GM12878 (cell line): ENCODE measurements around the gene SRSF2. TPM values are rescaled to one million over a fixed set of nuclear protein-coding genes. Genes with fewer than 3 reads are reported as not detected.

Source experiments
- ATAC-seq: fragments of 200-7000 bp; cut with Tn5 transposase; 3 replicates; pipeline ENCODE4 v1.9.1; 2020; ENCODE audit warnings: mild to moderate bottlenecking, moderate library complexity
- BruUV-seq: library from RNA; stranded (reverse); fragments of 400-500 nt; replicated peaks from 2 replicates; lab custom pipeline; 2021; lab: Mats Ljungman, UMichigan
- CTCF ChIA-PET: fragments of 300-600 bp; sonication (Branson Sonifier 250); formaldehyde crosslinking; extraction: SDS; loops from one replicate; lab custom pipeline; 2021; ENCODE audit warnings: inconsistent platforms; lab: Yijun Ruan, JAX
- POLR2A ChIA-PET: fragments of 350-600 bp; formaldehyde crosslinking; extraction: SDS; loops from one replicate; lab custom pipeline; 2021; ENCODE audit warnings: inconsistent platforms; lab: Charles Lee
- RAD21 ChIA-PET: fragments of 300-600 bp; sonication (Branson Sonifier 250); formaldehyde crosslinking; loops from one replicate; lab custom pipeline; 2023; ENCODE audit warnings: antibody characterized with exemption; ENCODE audit not compliant: unreplicated experiment; lab: Charles Lee
- SMC1A ChIA-PET: fragments of 300-600 bp; sonication (Branson Sonifier 250); formaldehyde crosslinking; loops from one replicate; lab custom pipeline; 2023; ENCODE audit not compliant: unreplicated experiment, uncharacterized antibody; lab: Charles Lee
- DNase-seq: peaks from one replicate; pipeline ENCODE4 v3.0.0-alpha.2; 2011; ENCODE audit warnings: low read depth, low spot score
- FAIRE-seq: peaks from 3 replicates; lab custom pipeline; 2011; peaks lifted over from hg19 to GRCh38; lab: Jason Lieb, UNC
- H2AFZ ChIP-seq: 2 replicates; pipeline ENCODE4 v1.6.0; 2011; ENCODE audit warnings: low read depth, low read length, control low read depth; ENCODE audit not compliant: control insufficient read depth
- H3K27ac ChIP-seq: 2 replicates; pipeline ENCODE4 v1.5.1; 2011; ENCODE audit warnings: control low read depth; ENCODE audit not compliant: control insufficient read depth, insufficient read depth
- H3K27me3 ChIP-seq, 2 experiments: replicated peaks in 1 of 2; 2 replicates each; pipeline versions ENCODE4 v1.6.0 to v1.6.1; 2011; ENCODE audit warnings: low read length in 1 of 2; ENCODE audit not compliant: control insufficient read depth in 2 of 2, insufficient read depth in 2 of 2
- H3K36me3 ChIP-seq, 2 experiments: 2 replicates each; pipeline ENCODE4 v1.5.1; 2011; ENCODE audit warnings: low read length in 1 of 2; ENCODE audit not compliant: control insufficient read depth in 2 of 2, insufficient read depth in 2 of 2
- H3K4me1 ChIP-seq: 2 replicates; pipeline ENCODE4 v1.6.1; 2011; ENCODE audit warnings: mild to moderate bottlenecking, low read length, moderate library complexity, mixed read lengths; ENCODE audit not compliant: control insufficient read depth, insufficient read depth
- H3K4me2 ChIP-seq: 2 replicates; pipeline ENCODE4 v1.6.0; 2011; ENCODE audit warnings: control low read depth; ENCODE audit not compliant: control insufficient read depth, insufficient read depth
- H3K4me3 ChIP-seq: fragments of 200-600 bp; sonication (generic); 2 replicates; pipeline ENCODE4 v1.5.1; 2016
- H3K79me2 ChIP-seq: 2 replicates; pipeline ENCODE4 v1.6.0; 2011; ENCODE audit warnings: low read length; ENCODE audit not compliant: control insufficient read depth, insufficient read depth
- H3K9ac ChIP-seq: 2 replicates; pipeline ENCODE4 v1.8.0; 2011; ENCODE audit warnings: low read length, control low read depth, mixed read lengths; ENCODE audit not compliant: control insufficient read depth, insufficient read depth
- H3K9me3 ChIP-seq: replicated peaks from 3 replicates; pipeline ENCODE4 v1.5.1; 2011; ENCODE audit warnings: mild to moderate bottlenecking, low read length; ENCODE audit not compliant: control insufficient read depth, insufficient read depth
- H4K20me1 ChIP-seq: 2 replicates; pipeline ENCODE4 v1.6.0; 2011; ENCODE audit not compliant: control insufficient read depth, insufficient read depth
- BMI1 ChIP-seq: fragments of 450-650 bp; IDR thresholded peaks from 2 replicates; pipeline ENCODE4 v1.6.1; 2016; ENCODE audit warnings: mild to moderate bottlenecking, moderate library complexity, borderline replicate concordance
- POLR2A ChIP-seq: IDR thresholded peaks from 2 replicates; pipeline ENCODE4 v1.6.1; 2011; ENCODE audit warnings: low read depth, mild to moderate bottlenecking, low read length
- TBL1XR1 ChIP-seq: IDR thresholded peaks from 2 replicates; pipeline ENCODE4 v1.6.1; 2012; ENCODE audit warnings: low read depth, low read length, improper control_type of control experiment
- WGBS: methylation state at CpG from one replicate; pipeline ENCODE4 v1.1.6; 2016; ENCODE audit warnings: low lambda C conversion rate; ENCODE audit not compliant: insufficient replicate concordance, insufficient coverage; ENCODE audit errors: missing lambda C conversion rate; 5-methylcytosine and 5-hydroxymethylcytosine counted together
- in situ Hi-C: fragments of 300-500 bp; cut with MboI; formaldehyde crosslinking; loops from 9 replicates; pipeline ENCODE4 v1.14.3; 2018; ENCODE audit warnings: mixed read lengths
- intact Hi-C: fragments of 100-400 bp; cut with micrococcal nuclease; formaldehyde crosslinking; loops from one replicate; pipeline ENCODE4 v1.14.2; 2022; ENCODE audit not compliant: unreplicated experiment
- polyA plus RNA-seq, 11 experiments: library from polyadenylated mRNA; depleted of rRNA in 4 of 11; unstranded in 6 of 11; stranded (reverse) in 5 of 11; fragments of >200 nt; fragmentation: Nextera tagmentation in 4 of 11; fragmentation: Illumina TruSeq in 1 of 11; extraction: Ambion mirVana in 4 of 11; extraction: Trizol in 1 of 11; gene quantifications; 1 replicate in 1 of 11; 2 replicates in 10 of 11; pipeline versions ENCODE4 v1.2.1 to v1.2.3, GENCODE V29; 2011 to 2016; ENCODE audit warnings: inconsistent platforms in 2 of 11, missing spikeins in 2 of 11, low read depth in 1 of 11
- total RNA-seq, 4 experiments: library from RNA; depleted of rRNA in 3 of 4; stranded (reverse); fragments of >200 nt in 3 of 4; fragmentation: Illumina TruSeq in 1 of 4; extraction: Trizol in 1 of 4; gene quantifications; 2 replicates each; pipeline versions ENCODE4 v1.2.1 to v1.2.3, GENCODE V29; 2013 to 2021
- TF ChIP-seq, protein P1 (sequence below): IDR thresholded peaks from 2 replicates; pipeline ENCODE4 v1.6.1; 2012; ENCODE audit warnings: mild to moderate bottlenecking, low read depth, low read length

The SRSF2 gene
- total and polyA plus RNA-seq, 10 of the 15 experiments (the other 5 are each of a cell fraction or from before 2014, with no cell fraction given): 225 to 795 (median 410) TPM

DNA sequence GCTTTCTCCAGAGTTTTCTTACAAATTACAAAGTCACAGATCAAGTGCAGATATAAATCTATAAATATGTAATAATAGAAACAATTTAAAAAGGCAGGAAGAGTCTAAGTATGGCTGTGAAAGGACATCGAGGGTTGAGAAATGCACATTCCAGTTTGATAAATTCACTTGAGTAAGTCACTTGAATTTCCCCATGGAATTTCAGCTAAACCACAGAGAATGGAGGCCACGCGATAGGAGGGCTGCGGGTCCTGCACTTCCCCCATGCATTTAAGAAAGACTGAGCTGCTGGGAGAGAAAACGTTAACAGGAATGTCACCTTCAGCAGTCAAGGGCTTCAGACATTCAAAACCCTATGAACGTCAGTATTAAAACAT is 20.3 kb downstream of the SRSF2 start (continued):
- TF ChIP-seq BMI1: no peak
- TF ChIP-seq, protein P1, sequence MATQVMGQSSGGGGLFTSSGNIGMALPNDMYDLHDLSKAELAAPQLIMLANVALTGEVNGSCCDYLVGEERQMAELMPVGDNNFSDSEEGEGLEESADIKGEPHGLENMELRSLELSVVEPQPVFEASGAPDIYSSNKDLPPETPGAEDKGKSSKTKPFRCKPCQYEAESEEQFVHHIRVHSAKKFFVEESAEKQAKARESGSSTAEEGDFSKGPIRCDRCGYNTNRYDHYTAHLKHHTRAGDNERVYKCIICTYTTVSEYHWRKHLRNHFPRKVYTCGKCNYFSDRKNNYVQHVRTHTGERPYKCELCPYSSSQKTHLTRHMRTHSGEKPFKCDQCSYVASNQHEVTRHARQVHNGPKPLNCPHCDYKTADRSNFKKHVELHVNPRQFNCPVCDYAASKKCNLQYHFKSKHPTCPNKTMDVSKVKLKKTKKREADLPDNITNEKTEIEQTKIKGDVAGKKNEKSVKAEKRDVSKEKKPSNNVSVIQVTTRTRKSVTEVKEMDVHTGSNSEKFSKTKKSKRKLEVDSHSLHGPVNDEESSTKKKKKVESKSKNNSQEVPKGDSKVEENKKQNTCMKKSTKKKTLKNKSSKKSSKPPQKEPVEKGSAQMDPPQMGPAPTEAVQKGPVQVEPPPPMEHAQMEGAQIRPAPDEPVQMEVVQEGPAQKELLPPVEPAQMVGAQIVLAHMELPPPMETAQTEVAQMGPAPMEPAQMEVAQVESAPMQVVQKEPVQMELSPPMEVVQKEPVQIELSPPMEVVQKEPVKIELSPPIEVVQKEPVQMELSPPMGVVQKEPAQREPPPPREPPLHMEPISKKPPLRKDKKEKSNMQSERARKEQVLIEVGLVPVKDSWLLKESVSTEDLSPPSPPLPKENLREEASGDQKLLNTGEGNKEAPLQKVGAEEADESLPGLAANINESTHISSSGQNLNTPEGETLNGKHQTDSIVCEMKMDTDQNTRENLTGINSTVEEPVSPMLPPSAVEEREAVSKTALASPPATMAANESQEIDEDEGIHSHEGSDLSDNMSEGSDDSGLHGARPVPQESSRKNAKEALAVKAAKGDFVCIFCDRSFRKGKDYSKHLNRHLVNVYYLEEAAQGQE: no peak
- TF ChIP-seq, all 136 proteins: peak for 0

DNA sequence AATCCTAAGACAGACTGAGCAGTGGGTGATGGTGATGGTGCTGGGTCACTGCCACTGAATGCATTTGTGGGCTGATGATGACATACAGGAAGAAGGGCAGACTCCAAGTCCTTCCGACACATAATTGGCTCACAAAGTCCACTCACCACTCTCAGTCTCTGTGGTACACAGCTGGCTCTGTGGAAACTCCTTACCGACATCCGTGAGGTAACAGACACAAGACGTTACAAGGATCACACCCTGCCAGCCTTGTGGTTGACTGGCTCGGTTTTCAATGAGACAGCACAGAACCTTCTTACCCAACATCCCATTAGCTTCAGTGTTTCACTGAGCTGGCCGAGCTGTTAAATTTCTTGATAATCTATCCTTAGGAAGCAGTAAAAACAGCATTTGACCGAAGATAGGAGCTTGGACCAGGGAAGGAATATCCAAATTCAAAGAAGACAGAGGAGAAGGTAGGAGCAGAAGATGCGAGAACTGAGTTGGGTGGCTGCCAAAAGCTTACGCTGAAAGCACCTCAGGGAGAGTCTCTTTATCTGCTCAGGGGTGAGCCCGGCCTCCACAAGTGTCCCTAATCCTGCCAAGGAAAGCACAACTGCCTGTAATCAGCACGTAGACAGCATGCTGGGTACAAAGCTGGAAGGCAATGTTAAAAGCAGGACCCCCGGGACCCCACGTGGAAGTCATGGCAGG is 20.8 kb downstream of the SRSF2 start:
- RAD21 ChIA-PET: no interaction called here
- no peak overlapping the region for H3K4me3 ChIP-seq
- H3K4me2 ChIP-seq: no peak overlapping the region
- no peak for FAIRE-seq
- in situ Hi-C loops: no loop called here
- WGBS: 69% methylated on average over 13 of the region's 13 CpGs
- peaks cover 8% of the 10 kb centered on the region for H3K4me1 ChIP-seq
- no peak overlapping the region for H2AFZ ChIP-seq
- no peaks in the 10 kb centered on the region for H3K27me3 ChIP-seq
- no TSS peak for BruUV-seq
- H4K20me1 ChIP-seq: peaks cover 5% of the 10 kb centered on the region
- no peak for ATAC-seq
- H3K36me3 ChIP-seq: peaks cover 17 to 47% of the 10 kb centered on the region in 2 experiments
- SMC1A ChIA-PET: no interaction called here
- intact Hi-C loops: loop anchor here (10.0 kb wide), 1 partner anchor 91 kb away; no protein-coding TSS in a partner anchor
- POLR2A ChIA-PET: interaction anchor here (1.3 kb wide), 1 partner anchor 12 kb away, joined by 4 read pairs; no protein-coding TSS in a partner anchor
- H3K79me2 ChIP-seq: no peaks in the 10 kb centered on the region
- TF ChIP-seq TBL1XR1: no peak
- TF ChIP-seq POLR2A: peak; percentile 43
- CTCF ChIA-PET: interaction anchor here (0.8 to 6.5 kb wide), 3 partner anchors 10 to 158 kb away, joined by 3 to 65 read pairs (median 9); partner anchors contain the start of genes JMJD6 and METTL23
- no peak for DNase-seq
- no peak overlapping the region for H3K9ac ChIP-seq
- no peak overlapping the region for H3K27ac ChIP-seq
- no peaks in the 10 kb centered on the region for H3K9me3 ChIP-seq
